ENCODE measurements around the gene RAC3.

- TF ChIP-seq HDAC2 (IDR thresholded peaks at IDR 0.05) (no peak), NR2C2 (CRISPR knock-in tag; IDR thresholded peaks at IDR 0.05) (no peak), NR2C2 (tag; IDR thresholded peaks at IDR 0.05) (no peak), ZNF217 (CRISPR knock-in tag; IDR thresholded peaks at IDR 0.05) (no peak), CREBBP (IDR thresholded peaks at IDR 0.05; ENCODE audit: low read depth, low read length) (no peak), FOXA1 (IDR thresholded peaks at IDR 0.05; ENCODE audit: borderline replicate concordance) (no peak), KDM1A (IDR thresholded peaks at IDR 0.05) (no peak), TFE3 (CRISPR knock-in tag; IDR thresholded peaks at IDR 0.05) (no peak), FOXP4 (CRISPR knock-in tag; IDR thresholded peaks at IDR 0.05; ENCODE audit: borderline replicate concordance) (no peak), MIER1 (IDR thresholded peaks at IDR 0.05; ENCODE audit: low read depth) (no peak)
Measured at GRCh38 chr17:82006468-82007227, 24.8 kb upstream of the RAC3 start.

Data from K562 (cell line).